NCI-H1105 treated with DMSO at 0.1 percent for 48 hours (cell line): ENCODE data around the gene GOLGA8S.
"Not testable (repeated sequence)": the region's sequence is repeated elsewhere in the genome, so short reads cannot be mapped to it uniquely, and the experiment has no call there.

ENCODE experiments used
- DNase-seq: peaks from one replicate; lab custom pipeline; 2025; lab: John Stamatoyannopoulos, UW

GOLGA8S gene

GRCh38 chr15:23399207-23399606 is 44.7 kb downstream of the GOLGA8S start:
- not testable (repeated sequence) for DNase-seq

- DNase-seq, result no peak
Measured at GRCh38 chr15:23401627-23402026, 47.1 kb downstream of the GOLGA8S start.

- no peak for DNase-seq
Measured at GRCh38 chr15:23402140-23402539, 47.6 kb downstream of the GOLGA8S start.

GRCh38 chr15:23402544-23402943 is 48.0 kb downstream of the GOLGA8S start:
- DNase-seq, result no peak

- no peak for DNase-seq
Measured at GRCh38 chr15:23403550-23403949, 49.0 kb downstream of the GOLGA8S start.

GRCh38 chr15:23411841-23412240 is 57.3 kb downstream of the GOLGA8S start:
- no peak for DNase-seq

- DNase-seq, result not testable (repeated sequence)
Measured at GRCh38 chr15:23412881-23413600, 58.5 kb downstream of the GOLGA8S start.
